NCI-H2196 (cell line): ENCODE data around the gene AGPAT3.
A peak's percentile ranks its signal among the peaks of the same experiment; 100 is the strongest.

ENCODE experiments used
- DNase-seq: peaks from one replicate; lab custom pipeline; 2025; ENCODE audit not compliant: unreplicated experiment; lab: John Stamatoyannopoulos, UW

The AGPAT3 gene

DNA sequence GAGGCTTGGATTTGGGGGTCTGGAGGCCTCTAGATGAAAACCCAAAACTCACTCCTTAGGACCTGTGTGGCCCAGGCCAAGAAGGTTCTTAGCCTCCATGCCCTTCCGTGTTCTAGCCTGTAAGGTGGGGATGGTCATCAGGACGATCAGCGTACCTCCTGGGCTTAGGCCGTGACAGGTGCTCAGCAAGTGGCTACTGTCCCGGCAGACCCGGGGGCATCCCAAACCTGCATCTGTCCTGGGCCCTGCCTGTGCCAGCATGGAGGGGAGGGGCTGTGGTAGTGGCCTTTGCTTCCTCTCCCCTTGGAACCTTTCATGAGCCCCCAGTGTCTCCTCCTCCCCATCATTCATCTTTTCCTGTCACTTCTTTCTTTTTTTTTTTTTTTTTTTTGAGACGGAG lies 124.4 kb downstream of the AGPAT3 start:
- no peak for DNase-seq

DNA sequence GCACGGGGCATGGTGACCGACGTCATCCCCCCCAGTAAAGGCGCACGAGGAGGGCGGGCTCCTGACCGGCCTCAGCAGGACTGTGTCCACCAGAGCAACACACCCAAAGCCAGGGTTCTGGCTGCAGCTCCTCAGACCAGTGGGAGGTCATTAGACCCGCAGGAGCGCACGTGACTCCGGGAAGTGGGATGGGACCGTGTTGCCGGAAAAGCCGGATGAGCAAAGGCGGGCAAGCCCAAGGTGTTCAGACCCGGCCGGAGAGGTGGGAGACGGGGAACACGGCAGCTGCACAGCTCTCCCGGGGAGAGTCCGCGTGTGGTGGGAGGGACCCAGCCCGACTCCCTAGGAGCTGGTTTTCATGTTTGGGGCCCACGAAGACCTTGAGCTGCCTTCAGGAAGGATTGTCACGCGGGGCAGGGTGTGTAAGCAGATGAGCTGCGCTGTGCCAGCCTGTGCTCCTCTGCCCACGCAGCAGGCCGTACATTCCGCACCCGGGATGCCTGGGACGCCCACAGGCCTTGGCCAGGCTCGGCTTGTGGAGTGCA lies 126.5 kb downstream of the AGPAT3 start:
- DNase-seq: no peak

DNA sequence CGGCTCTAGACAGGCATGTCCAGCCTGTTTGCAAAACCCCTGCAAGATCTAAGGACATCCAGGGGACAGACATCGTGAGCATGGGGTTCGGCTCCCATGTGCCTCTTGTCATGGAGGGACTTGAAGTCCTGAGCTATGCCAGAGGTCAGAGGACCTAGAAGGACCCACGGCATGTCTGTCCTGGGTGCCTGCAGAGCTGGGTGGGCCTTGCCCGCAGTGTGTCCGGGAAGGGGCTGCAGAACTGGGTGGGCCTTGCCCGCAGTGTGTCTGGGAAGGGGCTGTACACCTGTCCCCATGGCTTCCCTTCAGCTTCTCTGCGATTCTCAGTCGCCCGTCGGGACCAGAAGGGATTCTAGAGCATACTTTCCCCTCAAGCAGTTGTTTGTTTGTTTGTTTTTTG lies 127.1 kb downstream of the AGPAT3 start:
- no peak for DNase-seq

DNA sequence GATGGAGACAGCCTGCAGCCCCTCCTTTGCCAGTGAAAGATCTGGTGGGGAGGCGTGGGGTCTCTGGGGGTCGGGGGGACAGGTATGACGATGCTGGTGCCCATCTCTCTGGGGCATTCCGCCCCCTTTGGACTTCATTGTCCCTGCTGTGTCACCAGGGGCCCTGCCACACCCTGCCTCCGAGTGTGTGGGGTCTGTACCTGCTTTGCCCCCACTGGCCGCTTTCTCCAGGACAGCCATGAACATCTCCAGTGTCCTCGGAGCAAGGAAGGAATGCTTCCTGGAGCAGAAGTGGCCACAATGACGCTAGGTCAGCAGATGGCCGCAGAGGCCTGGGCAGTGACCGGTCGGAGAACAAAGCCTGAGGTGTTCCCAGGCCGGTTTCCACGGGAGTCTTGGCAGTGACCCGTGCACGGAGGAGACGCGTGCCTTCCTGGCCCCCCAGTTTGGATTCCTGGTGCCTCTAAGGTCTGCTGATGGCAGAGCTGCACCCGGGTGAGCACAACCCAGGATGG lies 128.5 kb downstream of the AGPAT3 start:
- DNase-seq: no peak

DNA sequence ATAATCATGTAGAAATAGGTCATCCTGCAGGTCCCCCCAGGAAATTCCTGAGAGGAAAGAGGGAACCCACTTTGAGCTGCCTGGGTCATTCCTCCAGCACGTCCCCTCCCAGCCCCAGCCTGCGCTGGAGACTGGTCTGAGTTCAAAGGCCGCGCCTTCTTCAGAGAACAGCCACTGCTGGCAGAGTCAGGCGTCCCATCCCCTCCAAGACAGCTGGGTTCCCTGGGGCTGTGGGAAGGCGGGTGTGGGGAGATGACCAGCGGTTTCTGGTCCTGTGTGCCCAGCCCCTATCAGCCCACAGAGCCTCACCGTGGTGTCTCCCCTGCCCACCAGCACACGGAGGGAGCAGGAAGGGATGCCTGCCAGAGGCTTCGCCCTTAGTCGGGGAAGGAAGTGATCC lies 129.1 kb downstream of the AGPAT3 start:
- no peak for DNase-seq

DNA sequence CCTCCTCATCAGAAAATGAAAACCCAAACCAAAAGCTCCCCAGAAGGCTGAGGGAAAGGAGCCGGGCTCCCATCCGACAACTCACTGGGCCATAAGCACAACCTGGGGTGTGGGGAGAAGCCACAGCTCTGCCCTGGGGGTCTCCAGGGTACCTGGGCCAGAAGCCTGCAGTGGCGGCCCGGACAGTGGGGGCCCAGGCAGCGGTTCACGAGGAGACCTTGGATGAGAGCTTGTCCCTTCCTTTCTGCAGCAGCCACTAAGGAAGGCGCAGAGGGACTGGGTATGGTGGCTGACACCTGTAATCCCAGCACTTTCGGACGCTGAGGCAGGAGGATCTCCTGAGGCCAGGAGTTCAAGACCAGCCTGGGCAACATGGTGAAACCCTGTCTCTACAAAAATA lies 129.6 kb downstream of the AGPAT3 start:
- no peak for DNase-seq

DNA sequence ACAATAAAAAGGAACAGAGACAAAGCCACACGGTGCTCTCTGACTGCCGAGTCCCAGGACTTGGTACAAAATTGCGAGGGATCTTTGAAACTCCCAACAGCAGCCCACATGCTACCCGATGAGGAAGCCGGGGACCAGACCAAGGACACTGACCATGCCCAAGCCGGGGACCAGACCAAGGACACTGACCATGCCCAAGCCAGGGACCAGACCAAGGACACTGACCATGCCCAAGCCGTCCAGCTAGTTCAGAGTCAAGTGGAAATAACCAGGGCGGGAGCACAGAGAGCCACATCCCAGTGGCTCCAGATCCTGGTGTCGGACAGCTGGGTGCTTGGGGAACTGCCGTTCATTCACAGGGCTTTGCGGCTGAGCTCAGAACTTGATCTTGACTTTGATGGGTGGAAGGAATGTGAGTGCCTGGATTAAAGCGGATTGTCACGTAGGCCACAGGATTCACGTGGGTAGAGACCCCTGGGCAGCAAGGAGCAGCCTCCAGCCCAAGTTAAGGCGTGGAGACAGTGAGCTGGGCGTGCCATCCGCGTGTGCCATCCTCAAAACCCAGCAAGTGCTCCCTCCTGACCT lies 130.6 kb downstream of the AGPAT3 start:
- DNase-seq: no peak

DNA sequence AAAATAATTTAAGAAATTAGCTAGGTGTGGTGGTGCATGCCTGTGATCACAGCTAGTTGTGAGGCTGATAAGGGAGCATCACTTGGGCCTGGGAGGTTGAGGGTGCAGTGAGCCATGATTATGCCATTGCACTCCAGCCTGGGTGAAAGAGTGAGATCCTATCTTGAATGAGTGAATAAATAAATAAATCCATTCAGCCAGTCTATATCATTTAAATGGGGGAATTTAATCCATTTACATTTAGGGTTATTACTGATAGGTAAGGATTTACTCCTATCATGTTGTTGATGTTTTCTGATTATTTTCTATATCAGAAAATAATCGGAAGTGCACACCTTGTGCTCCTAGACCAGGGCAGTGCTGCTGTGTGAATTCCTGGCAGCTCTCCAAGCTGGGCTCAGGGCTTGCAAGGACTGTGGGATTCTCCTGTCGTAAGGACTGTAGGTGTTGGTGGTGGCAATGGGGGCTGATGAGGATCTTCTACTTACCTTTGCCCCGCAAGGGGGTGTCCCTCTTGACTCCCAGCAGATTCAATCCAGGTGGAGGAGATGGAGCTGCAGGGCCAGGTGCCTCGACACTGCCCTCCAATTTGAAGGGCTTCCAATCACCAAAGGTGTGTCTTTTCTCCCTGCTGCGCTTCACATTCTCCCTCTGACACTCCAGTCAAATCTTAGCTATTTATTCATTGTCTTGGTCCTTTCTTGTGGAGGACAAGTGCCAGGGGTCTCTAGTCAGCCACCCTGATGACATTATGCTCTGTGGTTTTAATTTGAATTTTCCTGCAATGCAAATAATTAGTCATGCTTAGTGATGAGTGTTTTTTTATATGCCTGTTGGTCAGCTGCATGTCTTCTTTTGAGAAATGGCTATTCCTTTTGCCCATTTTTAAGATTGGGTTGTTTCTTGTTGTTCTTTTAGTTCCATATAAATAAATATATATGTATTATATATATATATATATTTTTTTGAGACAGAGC lies 133.0 kb downstream of the AGPAT3 start:
- no peak for DNase-seq

DNA sequence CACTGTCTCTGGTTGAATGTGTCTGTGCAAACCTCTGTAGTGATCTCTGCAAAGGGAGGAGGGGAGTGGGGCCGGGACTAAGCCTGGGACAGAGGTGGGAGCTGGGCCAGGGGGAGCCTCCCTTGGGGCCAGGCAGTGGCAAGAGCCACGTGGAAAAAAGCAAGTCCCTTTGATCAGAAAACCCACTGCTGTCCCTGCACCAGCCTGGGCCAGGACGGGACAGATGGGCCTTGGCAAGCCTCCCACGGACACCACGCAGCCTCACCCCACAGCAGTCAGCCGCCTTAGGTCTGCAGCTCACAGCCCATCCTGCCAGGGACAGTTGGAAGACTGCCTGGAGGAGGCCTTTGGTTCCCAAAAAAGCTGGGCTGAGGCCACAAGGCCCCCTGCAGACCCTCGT lies 135.3 kb downstream of the AGPAT3 start:
- no peak for DNase-seq

DNA sequence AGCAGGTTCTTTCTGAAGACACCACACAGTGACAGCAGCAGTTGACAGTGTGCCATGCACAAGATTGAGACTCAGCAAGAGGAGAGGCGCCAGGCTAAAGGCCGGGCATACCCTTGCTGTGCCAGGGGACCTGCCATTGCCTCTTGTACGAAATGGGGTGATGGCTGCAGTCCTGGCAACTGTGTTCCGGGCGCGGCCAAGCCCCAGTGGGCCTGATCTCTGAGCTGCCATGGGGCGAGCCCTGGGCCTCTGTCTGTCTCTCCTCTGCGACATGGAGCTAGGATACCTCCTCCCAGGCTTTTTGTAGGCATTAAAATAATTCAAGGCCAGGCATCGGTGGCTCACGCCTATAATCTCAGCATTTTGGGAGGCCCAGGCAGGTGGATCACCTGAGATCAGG lies 137.5 kb downstream of the AGPAT3 start:
- no peak for DNase-seq

DNA sequence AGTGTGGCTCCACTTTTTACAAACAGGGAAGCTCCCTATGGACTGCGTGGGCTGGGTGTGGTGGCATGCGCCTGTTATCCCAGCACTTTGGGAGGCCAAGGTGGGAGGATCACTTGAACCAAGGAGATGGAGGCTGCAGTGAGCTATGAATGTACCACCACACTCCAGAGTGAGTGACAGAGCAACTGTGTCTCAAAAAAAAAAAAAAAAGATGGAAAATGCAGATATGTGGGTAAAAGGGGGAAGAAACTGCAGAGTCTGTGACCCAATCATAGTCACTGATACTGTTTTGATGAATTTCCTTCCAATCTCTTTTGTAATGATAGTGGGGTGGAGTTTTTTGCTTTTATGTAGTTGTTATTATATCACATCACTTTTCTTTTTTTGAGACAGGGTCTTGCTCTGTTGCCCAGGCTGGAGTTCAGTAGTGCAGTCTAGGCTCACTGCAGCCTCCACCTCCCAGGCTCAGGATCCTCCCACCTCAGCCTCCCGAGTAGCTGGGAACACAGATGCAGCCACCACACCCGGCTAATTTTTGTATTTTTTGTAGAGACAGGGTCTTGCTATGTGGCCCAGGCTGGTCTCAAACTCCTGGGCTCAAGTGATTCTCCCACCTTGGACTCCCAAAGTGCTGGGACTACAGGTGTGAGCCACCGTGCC lies 138.4 kb downstream of the AGPAT3 start:
- no peak for DNase-seq

DNA sequence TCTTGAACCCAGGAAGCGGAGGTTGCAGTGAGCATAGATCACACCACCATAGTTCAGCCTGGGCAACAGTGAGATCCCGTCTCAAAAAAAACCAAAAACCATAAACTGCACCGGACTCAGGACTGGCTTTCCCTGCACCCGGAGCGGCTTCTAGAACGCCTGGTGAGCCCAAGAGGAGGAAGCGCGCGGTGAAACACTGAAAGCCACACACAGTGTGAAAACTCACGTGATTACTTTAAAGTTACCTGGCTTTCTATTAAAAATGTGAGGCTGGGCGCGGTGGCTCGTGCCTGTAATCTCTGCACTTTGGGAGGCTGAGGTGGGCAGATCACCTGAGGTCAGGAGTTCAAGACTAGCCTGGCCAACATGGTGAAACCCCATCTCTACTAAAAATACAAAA lies 140.0 kb downstream of the AGPAT3 start:
- no peak for DNase-seq

DNA sequence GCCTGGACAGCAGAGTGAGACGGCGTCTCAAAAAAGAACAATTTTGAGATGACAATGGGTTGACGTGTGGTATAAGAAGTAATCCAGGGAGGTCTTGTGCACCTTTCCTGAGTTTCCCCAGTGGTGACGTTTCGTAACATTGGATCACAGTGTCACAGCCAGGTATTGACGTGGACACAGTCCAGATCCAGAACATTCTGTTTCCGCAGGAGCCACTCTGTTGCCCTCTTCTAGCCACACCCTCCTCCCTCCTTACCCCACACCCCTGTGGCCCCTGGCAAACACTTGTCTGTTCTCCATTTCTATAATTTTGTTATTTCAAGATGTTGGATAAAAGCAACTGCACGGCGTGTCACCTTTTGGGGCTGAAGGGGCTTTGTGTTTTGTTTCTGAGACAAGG lies 140.6 kb downstream of the AGPAT3 start:
- no peak for DNase-seq

DNA sequence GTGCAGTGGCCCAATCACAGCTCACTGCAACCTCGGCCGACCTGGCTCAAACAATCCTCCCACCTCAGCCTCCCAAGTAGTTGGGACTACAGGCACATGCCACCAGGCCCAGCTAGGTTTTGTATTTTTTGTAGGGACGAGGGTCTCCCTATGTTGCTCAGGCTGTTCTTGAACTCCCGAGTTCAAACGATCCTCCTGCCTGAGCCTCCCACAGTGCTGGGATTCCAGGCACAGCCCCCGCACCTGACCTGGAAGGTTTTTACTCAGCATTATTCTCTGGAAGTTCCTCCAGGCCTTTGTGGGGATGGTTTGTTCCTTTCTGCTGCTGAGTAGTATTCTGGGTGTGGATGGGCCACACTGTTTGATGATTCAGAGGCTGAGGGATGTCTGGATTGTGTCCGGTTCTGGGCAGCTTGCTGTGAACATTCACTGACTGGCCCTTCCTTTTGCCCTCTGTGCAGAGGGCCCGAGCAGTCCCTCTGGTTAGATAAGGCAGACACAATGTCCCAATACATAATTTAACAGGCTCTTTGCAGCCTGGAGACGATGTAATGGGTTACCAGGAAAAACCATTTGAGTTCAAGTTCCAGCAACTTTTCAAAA lies 141.1 kb downstream of the AGPAT3 start:
- DNase-seq: no peak

DNA sequence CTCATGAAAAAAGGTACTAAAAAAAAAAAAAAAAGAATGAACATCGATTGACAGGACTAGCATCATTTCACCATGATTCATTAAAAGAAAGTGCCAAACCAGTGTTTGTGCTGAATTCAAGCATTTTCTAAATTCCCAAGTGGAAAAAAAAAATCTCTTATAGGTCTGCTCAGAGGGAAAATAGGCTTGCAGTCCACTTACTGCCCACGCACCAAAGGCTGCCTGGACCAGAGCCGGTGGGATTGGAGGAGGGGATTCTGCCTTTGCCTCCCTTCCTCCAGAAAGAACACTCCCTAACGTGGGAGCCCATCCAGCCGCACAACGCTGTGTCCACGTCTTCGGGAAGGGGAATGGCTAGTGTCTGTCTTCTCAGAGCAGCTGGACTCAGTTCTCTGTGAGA lies 141.6 kb downstream of the AGPAT3 start:
- DNase-seq: no peak

DNA sequence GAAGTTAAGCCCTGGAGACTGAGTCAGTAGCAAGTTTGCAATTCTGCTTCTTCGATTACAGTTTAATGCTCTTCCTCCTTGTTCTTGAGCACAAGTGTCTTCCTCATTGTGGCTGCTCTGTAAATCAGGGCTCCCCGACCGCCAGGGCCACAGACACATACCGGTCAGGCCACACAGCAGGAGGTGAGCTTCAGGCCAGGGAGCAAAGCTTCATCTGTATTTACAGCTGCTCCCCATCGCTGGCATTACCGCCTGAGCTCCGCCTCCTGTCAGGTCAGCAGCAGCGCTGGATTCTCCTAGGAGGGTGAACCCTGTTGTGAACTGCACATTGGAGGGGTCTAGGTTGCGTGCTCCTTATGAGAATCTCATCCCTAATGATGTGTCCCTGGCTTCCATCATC lies 145.4 kb downstream of the AGPAT3 start:
- DNase-seq: no peak

DNA sequence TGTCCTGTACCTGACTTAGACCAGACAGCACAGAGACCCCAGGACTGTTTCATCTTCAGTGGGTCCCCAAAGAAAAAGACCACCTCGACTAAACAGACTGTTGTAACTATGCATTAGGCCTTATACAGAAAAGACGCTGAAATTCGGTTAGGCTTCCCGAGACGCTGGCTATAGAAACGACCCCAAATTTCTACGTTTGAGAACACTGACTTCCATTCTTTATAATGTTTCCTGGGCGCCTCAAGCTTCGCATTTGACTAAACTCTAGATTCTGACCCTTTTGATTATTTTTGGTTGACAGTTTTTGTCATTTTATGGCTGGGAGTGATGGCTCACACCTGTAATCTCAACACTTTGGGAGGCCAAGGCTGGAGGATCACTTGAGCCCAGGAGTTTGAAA lies 146.1 kb downstream of the AGPAT3 start:
- no peak for DNase-seq

DNA sequence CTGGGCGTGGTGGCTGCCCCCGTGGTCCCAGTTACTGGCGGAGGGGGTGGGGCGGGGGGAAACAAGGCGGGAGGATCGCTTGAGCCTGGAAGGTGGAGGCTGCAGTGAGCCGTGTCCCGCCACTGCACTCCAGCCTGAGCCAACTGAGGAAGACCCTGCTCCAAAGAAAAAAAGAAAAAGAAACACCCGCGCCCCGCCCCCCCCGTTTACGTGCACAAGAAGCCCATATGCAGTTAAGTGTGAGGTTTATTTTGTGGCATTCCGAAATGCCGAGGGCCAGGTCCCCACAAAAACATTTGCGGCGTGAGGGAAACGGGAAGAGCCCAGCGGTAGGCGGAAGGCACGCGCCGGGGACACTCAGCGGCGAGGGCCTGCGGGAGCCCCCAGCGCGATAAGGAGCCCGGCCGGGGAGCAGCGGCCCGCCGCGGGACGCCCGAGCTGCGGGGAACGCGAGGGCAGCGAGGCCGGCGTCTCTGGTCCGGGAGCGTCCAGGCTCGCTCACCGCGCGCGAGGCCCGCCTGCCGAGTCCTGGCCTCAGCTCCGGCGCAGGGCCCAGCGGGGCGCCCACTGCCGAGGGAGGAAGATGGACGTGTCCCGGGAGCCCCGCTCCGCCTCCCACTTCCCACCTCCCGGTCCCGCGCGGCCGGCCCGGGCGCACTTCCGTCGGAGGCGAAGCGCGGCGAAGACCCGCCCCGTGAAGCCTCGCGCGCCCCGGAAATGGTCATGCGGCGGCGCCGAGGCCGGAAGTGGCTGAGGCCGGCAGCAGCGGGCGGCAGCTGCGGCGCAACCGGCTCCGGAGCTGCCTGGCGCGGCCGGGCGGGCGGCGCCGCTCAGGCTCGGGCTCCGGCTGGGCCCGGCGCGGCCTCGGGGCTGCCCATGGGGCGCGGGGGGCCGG lies 146.8 kb downstream of the AGPAT3 start, which contains the start of gene TRAPPC10:
TSS of gene TRAPPC10 (plus strand) at position 731 of the 895 bp plus-strand sequence. CDS start 185 bp downstream, outside the sequence.
- peak; percentile 89 for DNase-seq

DNA sequence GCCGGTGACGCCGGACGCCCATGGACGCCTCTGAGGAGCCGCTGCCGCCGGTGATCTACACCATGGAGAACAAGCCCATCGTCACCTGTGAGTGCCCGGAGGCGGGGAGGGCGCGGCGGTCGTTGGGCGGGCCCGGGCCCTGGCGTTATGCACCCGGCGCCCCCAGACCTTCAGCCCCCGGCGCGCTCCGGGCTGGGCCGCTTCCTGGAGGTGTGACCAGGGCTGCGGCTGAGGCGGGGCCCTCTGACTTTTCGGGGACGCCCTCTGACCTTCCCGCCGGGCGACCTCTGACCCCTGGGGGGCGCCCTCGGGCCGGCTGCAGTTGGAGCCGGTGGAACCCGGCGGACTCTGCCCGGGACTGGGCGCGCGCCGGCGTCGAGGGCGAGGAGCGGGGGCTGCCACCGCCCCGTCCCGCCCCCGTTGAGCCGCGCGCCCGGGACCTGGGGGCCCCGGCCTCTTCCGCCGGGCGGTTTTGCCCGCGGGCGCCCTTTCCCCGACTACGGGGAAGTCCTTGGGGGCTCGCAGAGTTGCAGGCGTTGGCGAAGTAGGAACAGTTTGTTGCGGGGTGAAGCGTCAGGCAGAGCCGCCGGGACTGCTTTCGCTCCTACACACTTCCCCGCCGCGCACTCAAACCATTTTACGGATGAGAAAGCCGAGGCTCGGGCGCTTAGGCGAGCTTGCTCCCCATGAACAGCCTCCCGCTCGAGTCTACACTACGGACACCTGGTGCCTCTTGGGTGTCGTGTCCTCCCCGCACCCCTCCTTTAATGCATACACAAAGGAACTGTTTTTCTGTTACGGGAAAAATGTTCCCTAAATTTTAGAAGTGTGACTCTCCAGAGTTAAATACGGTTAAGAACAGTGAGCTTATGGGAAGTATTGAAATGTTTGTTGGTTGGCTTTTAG lies 147.7 kb downstream of the AGPAT3 start:
- DNase-seq: peak; percentile 43
